PFSK-1 (cell line): ENCODE results near the gene TMEM272.

ENCODE experiments used
- FOXP2 ChIP-seq: optimal IDR thresholded peaks from 2 replicates; pipeline ENCODE3; 2011; ENCODE audit warnings: borderline replicate concordance, control low read depth, inconsistent platforms; ENCODE audit not compliant: insufficient read depth; ENCODE audit errors: extremely low read length, extremely low read depth
- POLR2AphosphoS5 ChIP-seq: IDR thresholded peaks from 2 replicates; pipeline ENCODE4 v1.6.1; 2012; ENCODE audit warnings: low read depth, mild to moderate bottlenecking, control low read depth, low read length, moderate library complexity
- SIN3A ChIP-seq: IDR thresholded peaks from 2 replicates; pipeline ENCODE4 v1.6.1; 2012; ENCODE audit warnings: mild to moderate bottlenecking, low read length, moderate library complexity, borderline replicate concordance; ENCODE audit not compliant: insufficient read depth
- TAF1 ChIP-seq: IDR thresholded peaks from 2 replicates; pipeline ENCODE4 v1.6.1; 2012; ENCODE audit warnings: low read length, control low read depth, borderline replicate concordance; ENCODE audit not compliant: insufficient read depth
- TF ChIP-seq, protein P1 (sequence below), 2 experiments: IDR thresholded peaks; 2 replicates each; pipeline versions ENCODE4 v1.6.1 to v1.8.0; 2011 to 2012; ENCODE audit warnings: low read depth in 2 of 2, low read length in 2 of 2, control low read depth in 1 of 2, inconsistent platforms in 1 of 2, mild to moderate bottlenecking in 1 of 2, moderate library complexity in 1 of 2; ENCODE audit not compliant: insufficient read depth in 1 of 2

DNA sequence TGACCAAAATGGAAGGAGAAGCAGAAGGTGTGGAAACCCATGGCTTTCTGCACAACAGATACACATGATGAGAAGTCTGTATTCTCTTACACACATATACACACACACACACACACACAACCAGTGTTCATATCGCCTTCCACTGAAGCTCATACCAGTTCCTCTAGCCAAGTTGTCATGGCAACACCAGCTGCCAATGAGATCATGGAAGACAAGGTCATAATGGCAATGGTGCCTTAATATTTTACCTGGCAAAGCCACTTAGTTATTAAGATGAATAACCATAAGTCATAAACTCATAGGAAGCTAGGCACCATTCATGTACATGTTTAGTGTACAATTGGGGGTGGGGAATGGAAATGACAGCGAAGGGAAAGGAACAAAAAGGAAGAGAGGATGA lies 38.4 kb downstream of the TMEM272 start:
- no peak for TF ChIP-seq POLR2AphosphoS5
- TF ChIP-seq, protein P1, sequence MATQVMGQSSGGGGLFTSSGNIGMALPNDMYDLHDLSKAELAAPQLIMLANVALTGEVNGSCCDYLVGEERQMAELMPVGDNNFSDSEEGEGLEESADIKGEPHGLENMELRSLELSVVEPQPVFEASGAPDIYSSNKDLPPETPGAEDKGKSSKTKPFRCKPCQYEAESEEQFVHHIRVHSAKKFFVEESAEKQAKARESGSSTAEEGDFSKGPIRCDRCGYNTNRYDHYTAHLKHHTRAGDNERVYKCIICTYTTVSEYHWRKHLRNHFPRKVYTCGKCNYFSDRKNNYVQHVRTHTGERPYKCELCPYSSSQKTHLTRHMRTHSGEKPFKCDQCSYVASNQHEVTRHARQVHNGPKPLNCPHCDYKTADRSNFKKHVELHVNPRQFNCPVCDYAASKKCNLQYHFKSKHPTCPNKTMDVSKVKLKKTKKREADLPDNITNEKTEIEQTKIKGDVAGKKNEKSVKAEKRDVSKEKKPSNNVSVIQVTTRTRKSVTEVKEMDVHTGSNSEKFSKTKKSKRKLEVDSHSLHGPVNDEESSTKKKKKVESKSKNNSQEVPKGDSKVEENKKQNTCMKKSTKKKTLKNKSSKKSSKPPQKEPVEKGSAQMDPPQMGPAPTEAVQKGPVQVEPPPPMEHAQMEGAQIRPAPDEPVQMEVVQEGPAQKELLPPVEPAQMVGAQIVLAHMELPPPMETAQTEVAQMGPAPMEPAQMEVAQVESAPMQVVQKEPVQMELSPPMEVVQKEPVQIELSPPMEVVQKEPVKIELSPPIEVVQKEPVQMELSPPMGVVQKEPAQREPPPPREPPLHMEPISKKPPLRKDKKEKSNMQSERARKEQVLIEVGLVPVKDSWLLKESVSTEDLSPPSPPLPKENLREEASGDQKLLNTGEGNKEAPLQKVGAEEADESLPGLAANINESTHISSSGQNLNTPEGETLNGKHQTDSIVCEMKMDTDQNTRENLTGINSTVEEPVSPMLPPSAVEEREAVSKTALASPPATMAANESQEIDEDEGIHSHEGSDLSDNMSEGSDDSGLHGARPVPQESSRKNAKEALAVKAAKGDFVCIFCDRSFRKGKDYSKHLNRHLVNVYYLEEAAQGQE (IDR thresholded peaks at IDR 0.05; ENCODE audit: insufficient read depth in 1 of 2, low read depth in 2 of 2, low read length in 2 of 2) = no peak
- no peak for TF ChIP-seq TAF1
- TF ChIP-seq SIN3A = no peak
- no peak for TF ChIP-seq FOXP2
